Measurements from ENCODE around the gene TMEM18. TPM values are rescaled to one million over a fixed set of nuclear protein-coding genes. Genes with fewer than 3 reads are reported as not detected.

TMEM18 gene
- total RNA-seq, 1 donor from 2014 or later: 23.3 TPM

- Histone ChIP-seq H3K9me3 (peaks cover 4% of the 10 kb centered on the region), H3K27ac (no peak overlapping the region)
These were observed 19.9 kb upstream of the TMEM18 start for GRCh38 chr2:696999-697627.

GRCh38 chr2:696463-696862, 19.3 kb upstream of the TMEM18 start:
- Histone ChIP-seq H3K27ac (no peak overlapping the region), H3K27me3 (ENCODE audit: low read depth) (no peaks in the 10 kb centered on the region), H3K4me1 (peaks cover 10% of the 10 kb centered on the region), H3K4me3 (no peak overlapping the region), H3K36me3 (no peaks in the 10 kb centered on the region), H3K9me3 (peaks cover 4% of the 10 kb centered on the region)
- no peak for DNase-seq
- intact Hi-C loops (cut with DNase I): no loop called here
- TF ChIP-seq CTCF (IDR thresholded peaks at IDR 0.05): no peak
- ATAC-seq: peak in 1 of 2 donors; percentile 32

More at GRCh38 chr2:696999-697627, 19.9 kb upstream of the TMEM18 start:
- TF ChIP-seq CTCF (IDR thresholded peaks at IDR 0.05): no peak
- Histone ChIP-seq H3K27me3 (ENCODE audit: low read depth) (no peaks in the 10 kb centered on the region), H3K36me3 (no peaks in the 10 kb centered on the region), H3K4me3 (no peak overlapping the region), H3K4me1 (peaks cover 10% of the 10 kb centered on the region)
- no peak for DNase-seq
- ATAC-seq: no peak
- intact Hi-C loops (cut with DNase I): no loop called here

DNA sequence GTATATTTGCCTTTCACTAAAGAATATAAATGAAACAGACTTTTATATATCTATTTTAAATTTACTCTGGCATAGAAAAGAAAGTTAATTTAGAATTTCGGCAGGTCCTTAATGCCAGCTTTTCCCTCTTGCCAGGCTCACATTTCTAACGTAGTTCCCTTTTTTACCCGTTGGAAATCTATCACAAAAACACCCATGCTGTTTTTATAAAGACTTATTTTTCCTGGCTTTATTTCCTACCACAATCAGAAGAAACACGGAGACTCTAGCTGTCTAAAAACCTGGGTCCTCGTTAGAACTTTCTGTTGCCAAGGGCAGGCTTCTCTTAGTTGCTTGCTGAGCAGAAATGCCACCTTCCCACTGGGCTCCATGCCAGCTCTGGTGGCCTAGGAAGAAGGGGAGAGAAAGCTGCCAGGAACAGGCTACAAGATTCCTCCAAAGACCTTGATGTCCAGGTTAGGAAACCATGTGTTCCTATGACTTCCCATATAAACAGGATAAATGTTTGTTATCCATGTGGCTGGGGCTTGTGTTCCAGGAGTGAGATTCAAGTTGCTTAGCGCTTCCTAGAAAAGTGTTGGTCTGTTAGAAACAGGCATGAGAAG, 17.8 kb upstream of the TMEM18 start:
- no peak overlapping the region for H3K27ac ChIP-seq
- intact Hi-C loops (cut with DNase I): no loop called here
- peaks cover 10% of the 10 kb centered on the region for H3K4me1 ChIP-seq
- peaks cover 4% of the 10 kb centered on the region for H3K9me3 ChIP-seq
- peaks cover 3% of the 10 kb centered on the region for H3K27me3 ChIP-seq (ENCODE audit: low read depth)
- H3K36me3 ChIP-seq: no peaks in the 10 kb centered on the region
- ATAC-seq (no peak), DNase-seq (no peak)
- H3K4me3 ChIP-seq: no peak overlapping the region
- no peak for TF ChIP-seq CTCF (IDR thresholded peaks at IDR 0.05)

DNA sequence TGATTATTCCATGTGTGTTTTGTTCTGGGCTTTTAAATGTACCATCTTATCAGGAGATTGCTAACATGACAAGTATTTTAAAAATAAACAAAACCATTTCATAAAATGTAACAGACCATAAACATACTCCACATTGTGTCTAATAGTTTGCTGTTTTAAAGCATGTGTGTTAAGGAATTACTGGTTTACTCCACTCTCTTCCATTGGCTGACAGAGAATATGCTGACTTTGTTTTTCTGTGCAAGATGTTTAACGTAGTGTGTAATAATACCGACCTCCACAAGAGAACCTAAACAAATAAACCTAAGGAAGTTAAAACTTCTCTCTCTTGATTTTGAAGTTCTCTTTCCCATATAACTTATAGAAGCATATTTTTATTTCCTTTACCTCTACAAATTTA, 17.0 kb upstream of the TMEM18 start:
- Histone ChIP-seq H3K4me3 (no peak overlapping the region), H3K4me1 (peaks cover 10% of the 10 kb centered on the region), H3K9me3 (no peaks in the 10 kb centered on the region), H3K27me3 (ENCODE audit: low read depth) (peaks cover 3% of the 10 kb centered on the region), H3K36me3 (no peaks in the 10 kb centered on the region), H3K27ac (no peak overlapping the region)
- DNase-seq (no peak), ATAC-seq (no peak)
- TF ChIP-seq CTCF (IDR thresholded peaks at IDR 0.05): no peak
- intact Hi-C loops (cut with DNase I): no loop called here

GRCh38 chr2:693606-694005, 16.4 kb upstream of the TMEM18 start:
- no peak overlapping the region for H3K27ac ChIP-seq
- no peak for ATAC-seq
- H3K27me3 ChIP-seq (ENCODE audit: low read depth): peaks cover 3% of the 10 kb centered on the region
- peaks cover 10% of the 10 kb centered on the region for H3K4me1 ChIP-seq
- intact Hi-C loops (cut with DNase I): no loop called here
- DNase-seq: no peak
- H3K9me3 ChIP-seq: no peaks in the 10 kb centered on the region
- H3K4me3 ChIP-seq: no peak overlapping the region
- TF ChIP-seq CTCF (IDR thresholded peaks at IDR 0.05): no peak
- no peaks in the 10 kb centered on the region for H3K36me3 ChIP-seq
